Measurements from ENCODE around the gene FOXA1. TPM values are rescaled to one million over a fixed set of nuclear protein-coding genes. Genes with fewer than 3 reads are reported as not detected.

Gene FOXA1
- total RNA-seq, 1 donor from 2014 or later, result 30.5 TPM

- H3K27ac ChIP-seq, result peak overlapping the region; percentile 76
- H3K36me3 ChIP-seq, result no peaks in the 10 kb centered on the region
- no peaks in the 10 kb centered on the region for H3K9me3 ChIP-seq
- peaks cover 9% of the 10 kb centered on the region for H3K4me1 ChIP-seq
- DNase-seq, result peak; percentile 72
- TF ChIP-seq CTCF (IDR thresholded peaks at IDR 0.05), result no peak
- H3K4me3 ChIP-seq, result peak overlapping the region; percentile 50
- ATAC-seq, result peak; percentile 80 to 89
- peaks cover 65% of the 10 kb centered on the region for H3K27me3 ChIP-seq (ENCODE audit: low read depth)
- intact Hi-C loops (cut with DNase I), result no loop called here
These were observed 11.5 kb downstream of the FOXA1 start for GRCh38 chr14:37583358-37584210.

DNA sequence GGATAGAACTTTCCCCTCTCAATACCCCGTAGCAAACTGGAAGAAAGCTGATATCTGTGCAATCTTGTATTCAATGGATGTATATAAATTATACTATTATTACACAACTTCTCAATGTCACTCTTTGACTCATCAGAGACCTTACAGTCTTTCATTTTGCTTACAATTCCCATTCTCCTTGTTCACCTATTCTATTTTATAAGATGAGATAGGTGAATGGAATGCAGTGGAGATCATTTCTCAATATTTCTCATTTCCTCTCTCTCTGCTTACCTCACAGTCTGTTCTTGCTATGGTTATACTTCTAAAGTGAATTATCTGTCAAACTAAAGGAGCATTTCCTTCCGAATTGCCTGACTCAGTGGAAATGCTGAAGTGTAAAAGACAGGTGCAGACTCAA is 14.9 kb downstream of the FOXA1 start:
- intact Hi-C loops (cut with DNase I), result no loop called here
- H3K9me3 ChIP-seq, result no peaks in the 10 kb centered on the region

GRCh38 chr14:37579274-37579673 is 15.8 kb downstream of the FOXA1 start:
- no peak overlapping the region for H3K4me3 ChIP-seq
- no peak for DNase-seq
- intact Hi-C loops (cut with DNase I), result no loop called here
- H3K27ac ChIP-seq, result no peak overlapping the region
- no peak for TF ChIP-seq CTCF (IDR thresholded peaks at IDR 0.05)
- peaks cover 27% of the 10 kb centered on the region for H3K27me3 ChIP-seq (ENCODE audit: low read depth)
- peaks cover 3% of the 10 kb centered on the region for H3K4me1 ChIP-seq
- H3K36me3 ChIP-seq, result no peaks in the 10 kb centered on the region
- ATAC-seq, result no peak
- H3K9me3 ChIP-seq, result no peaks in the 10 kb centered on the region

More for the DNA sequence above, 14.9 kb downstream of the FOXA1 start:
- Histone ChIP-seq H3K4me3 (no peak overlapping the region), H3K36me3 (no peaks in the 10 kb centered on the region), H3K4me1 (peaks cover 9% of the 10 kb centered on the region), H3K27ac (no peak overlapping the region), H3K27me3 (ENCODE audit: low read depth) (peaks cover 35% of the 10 kb centered on the region)
- no peak for TF ChIP-seq CTCF (IDR thresholded peaks at IDR 0.05)
- ATAC-seq, result no peak
- no peak for DNase-seq

GRCh38 chr14:37573356-37573755 is 21.7 kb downstream of the FOXA1 start:
- ATAC-seq, result peak in 1 of 2 donors; percentile 78
- no peak for DNase-seq
- Histone ChIP-seq H3K4me3 (no peak overlapping the region), H3K27ac (no peak overlapping the region), H3K4me1 (no peaks in the 10 kb centered on the region), H3K27me3 (ENCODE audit: low read depth) (no peaks in the 10 kb centered on the region), H3K9me3 (no peaks in the 10 kb centered on the region), H3K36me3 (no peaks in the 10 kb centered on the region)
- TF ChIP-seq CTCF (IDR thresholded peaks at IDR 0.05), result no peak
- intact Hi-C loops (cut with DNase I), result no loop called here

GRCh38 chr14:37571391-37571790 is 23.7 kb downstream of the FOXA1 start:
- Histone ChIP-seq H3K4me3 (no peak overlapping the region), H3K4me1 (no peaks in the 10 kb centered on the region), H3K27ac (no peak overlapping the region), H3K27me3 (ENCODE audit: low read depth) (no peaks in the 10 kb centered on the region), H3K36me3 (no peaks in the 10 kb centered on the region), H3K9me3 (no peaks in the 10 kb centered on the region)
- intact Hi-C loops (cut with DNase I), result no loop called here
- ATAC-seq (no peak), DNase-seq (no peak)
- no peak for TF ChIP-seq CTCF (IDR thresholded peaks at IDR 0.05)

All from lower lobe of right lung (tissue), 2 donors.